Mesothelial cell of epicardium (in vitro differentiated cells): Measurements from ENCODE around the gene MICAL2. TPM values are rescaled to one million over a fixed set of nuclear protein-coding genes. Genes with fewer than 3 reads are reported as not detected.

Experiments
- DNase-seq, 2 experiments: peaks; one replicate each; pipeline ENCODE4 v3.0.0; 2021; ENCODE audit warnings: low spot score in 2 of 2; ENCODE audit not compliant: unreplicated experiment in 2 of 2
- H3K27ac Mint-ChIP-seq: 2 replicates; pipeline ENCODE4 v1.8.0; 2021; ENCODE audit warnings: mixed read lengths
- H3K27me3 Mint-ChIP-seq: 2 replicates; pipeline ENCODE4 v1.8.0; 2021; ENCODE audit warnings: low read depth, mixed read lengths
- H3K36me3 Mint-ChIP-seq: 2 replicates; pipeline ENCODE4 v1.8.0; 2021; ENCODE audit warnings: mixed read lengths
- H3K4me1 Mint-ChIP-seq: 2 replicates; pipeline ENCODE4 v1.8.0; 2021; ENCODE audit warnings: mixed read lengths
- H3K4me3 Mint-ChIP-seq: 2 replicates; pipeline ENCODE4 v1.8.0; 2021; ENCODE audit warnings: mild to moderate bottlenecking, moderate library complexity, mixed read lengths
- H3K9me3 Mint-ChIP-seq: 2 replicates; pipeline ENCODE4 v1.8.0; 2021; ENCODE audit warnings: mixed read lengths
- total RNA-seq: library from RNA; stranded (reverse); gene quantifications from 3 replicates; pipeline ENCODE4 v1.2.1, GENCODE V29; 2021
- TF ChIP-seq, protein P1 (sequence below): fragments of 200-600 bp; sonication (generic); IDR thresholded peaks from one replicate; pipeline ENCODE4 v1.5.0; 2021; ENCODE audit warnings: antibody characterized with exemption; ENCODE audit not compliant: unreplicated experiment

MICAL2 gene
- total RNA-seq, 1 donor from 2014 or later, result 15.0 TPM

DNA sequence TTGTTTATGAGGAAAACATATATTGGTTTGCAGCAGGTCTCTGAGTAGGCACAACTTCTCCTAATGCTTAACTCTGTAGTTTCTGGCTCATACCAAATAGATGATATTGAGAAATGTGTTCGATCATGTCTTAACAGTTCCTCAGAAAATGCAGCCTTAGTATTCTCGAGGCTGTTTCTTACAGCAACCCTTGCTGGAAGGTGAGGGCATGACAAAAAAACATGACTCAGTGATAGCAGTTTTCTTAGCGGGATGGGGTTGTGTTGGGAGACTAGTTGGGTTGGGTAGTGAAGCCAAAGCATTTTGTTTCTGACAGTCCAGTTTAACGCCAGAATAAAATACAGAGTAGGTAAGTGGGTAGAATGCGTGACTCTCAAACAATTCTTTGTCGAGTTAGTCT is 172.3 kb downstream of the MICAL2 start:
- peaks cover 35% of the 10 kb centered on the region for H3K4me1 Mint-ChIP-seq
- no peak for DNase-seq
- H3K36me3 Mint-ChIP-seq, result no peaks in the 10 kb centered on the region

DNA sequence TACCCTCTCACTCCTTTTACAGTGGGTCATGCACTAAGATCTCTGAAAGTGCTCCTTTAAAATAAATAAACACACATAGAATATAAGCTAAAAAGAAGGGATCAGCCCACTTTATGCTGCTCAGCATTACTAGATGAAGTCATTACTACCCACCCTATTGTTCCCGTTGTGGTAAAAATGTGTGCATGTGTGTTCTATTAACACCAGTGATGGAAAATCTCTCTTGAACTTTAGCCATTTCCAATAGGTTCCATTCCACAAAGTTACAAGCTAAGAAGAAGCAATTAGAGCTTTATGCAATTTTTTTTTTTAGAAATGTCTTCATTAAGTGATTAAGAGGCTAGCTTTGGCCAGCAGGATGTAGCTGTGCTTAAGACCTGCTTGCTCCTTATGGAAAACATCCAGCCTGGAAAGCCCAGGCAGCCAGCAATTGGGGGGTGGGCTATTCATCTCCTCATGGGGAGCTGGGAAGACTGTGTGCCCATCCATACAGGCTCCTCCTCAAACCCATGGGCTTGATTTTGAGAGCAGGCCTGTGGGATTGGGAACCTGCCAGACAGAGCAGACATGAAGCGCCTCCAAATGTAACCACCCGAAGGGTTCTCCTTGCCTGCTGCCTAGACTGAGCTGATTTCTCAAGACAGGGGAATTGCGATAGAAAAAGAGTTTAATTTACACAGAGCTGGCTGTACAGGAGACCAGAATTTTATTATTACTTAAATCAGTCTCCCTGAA is 174.1 kb downstream of the MICAL2 start:
- peaks cover 44% of the 10 kb centered on the region for H3K4me1 Mint-ChIP-seq
- no peak overlapping the region for H3K4me3 Mint-ChIP-seq
- no peaks in the 10 kb centered on the region for H3K9me3 Mint-ChIP-seq
- TF ChIP-seq, protein P1, sequence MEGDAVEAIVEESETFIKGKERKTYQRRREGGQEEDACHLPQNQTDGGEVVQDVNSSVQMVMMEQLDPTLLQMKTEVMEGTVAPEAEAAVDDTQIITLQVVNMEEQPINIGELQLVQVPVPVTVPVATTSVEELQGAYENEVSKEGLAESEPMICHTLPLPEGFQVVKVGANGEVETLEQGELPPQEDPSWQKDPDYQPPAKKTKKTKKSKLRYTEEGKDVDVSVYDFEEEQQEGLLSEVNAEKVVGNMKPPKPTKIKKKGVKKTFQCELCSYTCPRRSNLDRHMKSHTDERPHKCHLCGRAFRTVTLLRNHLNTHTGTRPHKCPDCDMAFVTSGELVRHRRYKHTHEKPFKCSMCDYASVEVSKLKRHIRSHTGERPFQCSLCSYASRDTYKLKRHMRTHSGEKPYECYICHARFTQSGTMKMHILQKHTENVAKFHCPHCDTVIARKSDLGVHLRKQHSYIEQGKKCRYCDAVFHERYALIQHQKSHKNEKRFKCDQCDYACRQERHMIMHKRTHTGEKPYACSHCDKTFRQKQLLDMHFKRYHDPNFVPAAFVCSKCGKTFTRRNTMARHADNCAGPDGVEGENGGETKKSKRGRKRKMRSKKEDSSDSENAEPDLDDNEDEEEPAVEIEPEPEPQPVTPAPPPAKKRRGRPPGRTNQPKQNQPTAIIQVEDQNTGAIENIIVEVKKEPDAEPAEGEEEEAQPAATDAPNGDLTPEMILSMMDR, result no peak
- no peak for DNase-seq
- H3K36me3 Mint-ChIP-seq, result no peaks in the 10 kb centered on the region
- H3K27me3 Mint-ChIP-seq, result peaks cover 6% of the 10 kb centered on the region
- H3K27ac Mint-ChIP-seq, result peak overlapping the region; percentile 77

More for the DNA sequence above, 172.3 kb downstream of the MICAL2 start:
- Mint-ChIP-seq H3K27ac (no peak overlapping the region), H3K4me3 (no peak overlapping the region), H3K9me3 (no peaks in the 10 kb centered on the region), H3K27me3 (peaks cover 6% of the 10 kb centered on the region)
- TF ChIP-seq, protein P1, result no peak

DNA sequence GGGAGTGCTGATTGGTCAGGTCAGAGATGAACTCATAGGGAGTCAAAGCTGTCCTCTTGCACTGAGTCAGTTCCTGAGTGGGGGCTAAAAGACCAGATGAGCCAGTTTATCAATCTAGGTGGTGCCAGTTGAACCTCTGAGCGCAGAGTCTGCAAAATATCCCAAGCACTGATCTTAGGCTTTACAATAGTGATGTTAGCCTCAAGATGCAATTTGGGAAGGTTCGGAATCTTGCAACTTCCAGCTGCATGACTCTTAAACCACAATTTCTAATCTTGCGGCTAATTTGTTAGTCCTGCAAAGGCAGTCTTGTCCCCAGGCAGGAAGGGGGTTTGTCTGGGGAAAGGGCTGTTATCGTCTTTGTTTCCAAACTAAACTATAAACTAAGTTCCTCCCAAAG is 174.7 kb downstream of the MICAL2 start:
- H3K4me1 Mint-ChIP-seq, result peaks cover 44% of the 10 kb centered on the region
- DNase-seq, result no peak
- H3K27me3 Mint-ChIP-seq, result peaks cover 6% of the 10 kb centered on the region
- H3K36me3 Mint-ChIP-seq, result no peaks in the 10 kb centered on the region
- H3K9me3 Mint-ChIP-seq, result no peaks in the 10 kb centered on the region
- no peak overlapping the region for H3K4me3 Mint-ChIP-seq
- H3K27ac Mint-ChIP-seq, result peak overlapping the region; percentile 77
- TF ChIP-seq, protein P1, result no peak

DNA sequence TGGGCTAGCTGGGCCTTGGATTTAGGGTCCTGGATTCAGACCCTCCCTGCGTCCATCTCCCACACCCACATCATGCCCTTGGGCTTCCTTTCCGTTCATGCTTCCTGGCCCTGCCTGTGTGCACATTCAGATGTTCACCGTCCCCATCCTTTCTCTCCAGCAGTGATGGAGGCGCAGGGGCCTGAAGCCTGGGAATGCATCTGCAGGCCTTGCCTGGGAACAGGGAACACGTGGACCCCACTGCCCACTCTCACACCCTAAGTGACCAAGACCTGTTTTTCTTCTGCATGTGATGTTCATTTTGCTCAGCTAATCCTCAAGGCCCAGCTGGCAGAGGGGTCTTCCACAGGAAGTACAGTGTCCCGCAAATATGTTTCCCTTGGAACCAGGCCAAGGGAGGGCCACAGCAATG is 175.4 kb downstream of the MICAL2 start:
- Mint-ChIP-seq H3K27ac (no peak overlapping the region), H3K27me3 (peaks cover 6% of the 10 kb centered on the region), H3K4me1 (peaks cover 44% of the 10 kb centered on the region), H3K9me3 (no peaks in the 10 kb centered on the region), H3K4me3 (no peak overlapping the region), H3K36me3 (no peaks in the 10 kb centered on the region)
- DNase-seq, result no peak
- TF ChIP-seq, protein P1, result no peak

DNA sequence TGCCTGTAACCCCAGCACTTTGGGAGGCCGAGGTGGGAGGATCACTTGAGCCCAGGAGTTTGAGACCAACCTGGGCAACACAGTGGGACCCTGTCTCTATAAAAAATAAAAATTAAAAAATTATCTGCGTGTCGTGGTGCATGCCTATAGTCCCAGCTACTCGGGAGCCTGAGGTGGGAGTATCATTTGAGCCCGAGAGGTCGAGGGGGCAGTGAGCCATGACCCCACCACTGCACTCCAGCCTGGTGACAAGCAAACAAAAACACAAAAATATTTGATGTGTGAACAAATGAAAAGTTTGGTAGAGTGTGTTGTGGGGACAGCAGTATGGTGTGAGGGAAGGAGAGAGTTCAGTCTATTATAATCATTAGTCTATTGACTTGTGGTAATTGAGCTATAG is 176.2 kb downstream of the MICAL2 start:
- H3K36me3 Mint-ChIP-seq, result no peaks in the 10 kb centered on the region
- no peaks in the 10 kb centered on the region for H3K9me3 Mint-ChIP-seq
- DNase-seq, result no peak
- TF ChIP-seq, protein P1, result no peak
- peaks cover 44% of the 10 kb centered on the region for H3K4me1 Mint-ChIP-seq
- no peak overlapping the region for H3K4me3 Mint-ChIP-seq
- H3K27ac Mint-ChIP-seq, result peak overlapping the region; percentile 86
- H3K27me3 Mint-ChIP-seq, result peaks cover 6% of the 10 kb centered on the region
